Activated T-cell treated with anti-CD3 and anti-CD28 coated beads, Interleukin-2, amount 50 U/mL, for 24 hours (primary cell): Measurements from ENCODE around the gene CPAMD8.

Source experiments
- DNase-seq: peaks from one replicate; pipeline ENCODE4 v3.0.0-alpha.2; 2020
- H3K27ac Mint-ChIP-seq: 2 replicates; pipeline ENCODE4 v1.8.0; 2020; ENCODE audit warnings: mild to moderate bottlenecking, mixed read lengths
- H3K27me3 Mint-ChIP-seq: 2 replicates; pipeline ENCODE4 v1.8.0; 2020; ENCODE audit warnings: mixed read lengths
- H3K36me3 Mint-ChIP-seq: 2 replicates; pipeline ENCODE4 v1.8.0; 2020; ENCODE audit warnings: low read depth, mixed read lengths
- H3K4me1 Mint-ChIP-seq: 2 replicates; pipeline ENCODE4 v1.8.0; 2020; ENCODE audit warnings: low read depth, mixed read lengths
- H3K4me3 Mint-ChIP-seq: 2 replicates; pipeline ENCODE4 v1.8.0; 2020; ENCODE audit warnings: mild to moderate bottlenecking, moderate library complexity, mixed read lengths
- H3K9me3 Mint-ChIP-seq: 2 replicates; pipeline ENCODE4 v1.8.0; 2020; ENCODE audit warnings: mixed read lengths

The CPAMD8 gene

GRCh38 chr19:16846901-16847300 is 179.7 kb downstream of the CPAMD8 start:
- H3K27ac Mint-ChIP-seq: no peak overlapping the region
- DNase-seq: no peak
- H3K9me3 Mint-ChIP-seq: no peaks in the 10 kb centered on the region
- no peak overlapping the region for H3K4me3 Mint-ChIP-seq
- H3K27me3 Mint-ChIP-seq: no peaks in the 10 kb centered on the region
- no peaks in the 10 kb centered on the region for H3K4me1 Mint-ChIP-seq
- peaks cover 97% of the 10 kb centered on the region for H3K36me3 Mint-ChIP-seq
